Jurkat, Clone E6-1 (cell line): ENCODE data around the gene FAM167B. TPM values are rescaled to one million over a fixed set of nuclear protein-coding genes. Genes with fewer than 3 reads are reported as not detected.
A peak's percentile ranks its signal among the peaks of the same experiment; 100 is the strongest.

Experiments
- DNase-seq: peaks from one replicate; pipeline ENCODE4 v3.0.0-alpha.2; 2011; ENCODE audit warnings: low read depth, low spot score
- H3K4me3 ChIP-seq: 2 replicates; pipeline ENCODE4 v1.5.1; 2011; ENCODE audit warnings: mild to moderate bottlenecking, low read length, control low read depth, moderate library complexity
- polyA plus RNA-seq: library from polyadenylated mRNA; unstranded; fragments of >200 nt; gene quantifications from one replicate; pipeline ENCODE4 v1.2.1, GENCODE V29; 2012; ENCODE audit warnings: missing spikeins; ENCODE audit not compliant: insufficient read length, insufficient read depth

The FAM167B gene
- 1.3 TPM for polyA plus RNA-seq

GRCh38 chr1:32246888-32247273 lies at the start of gene FAM167B:
Gene FAM167B (plus strand): TSS chr1:32247222. CDS start chr1:32247422, 200 bp downstream.
- H3K4me3 ChIP-seq = peak within 1 kb of the TSS; percentile 43
- DNase-seq = no peak

GRCh38 chr1:32197837-32198236 lies 49.2 kb upstream of the FAM167B start:
- no peak for DNase-seq
- no peak overlapping the region for H3K4me3 ChIP-seq

DNA sequence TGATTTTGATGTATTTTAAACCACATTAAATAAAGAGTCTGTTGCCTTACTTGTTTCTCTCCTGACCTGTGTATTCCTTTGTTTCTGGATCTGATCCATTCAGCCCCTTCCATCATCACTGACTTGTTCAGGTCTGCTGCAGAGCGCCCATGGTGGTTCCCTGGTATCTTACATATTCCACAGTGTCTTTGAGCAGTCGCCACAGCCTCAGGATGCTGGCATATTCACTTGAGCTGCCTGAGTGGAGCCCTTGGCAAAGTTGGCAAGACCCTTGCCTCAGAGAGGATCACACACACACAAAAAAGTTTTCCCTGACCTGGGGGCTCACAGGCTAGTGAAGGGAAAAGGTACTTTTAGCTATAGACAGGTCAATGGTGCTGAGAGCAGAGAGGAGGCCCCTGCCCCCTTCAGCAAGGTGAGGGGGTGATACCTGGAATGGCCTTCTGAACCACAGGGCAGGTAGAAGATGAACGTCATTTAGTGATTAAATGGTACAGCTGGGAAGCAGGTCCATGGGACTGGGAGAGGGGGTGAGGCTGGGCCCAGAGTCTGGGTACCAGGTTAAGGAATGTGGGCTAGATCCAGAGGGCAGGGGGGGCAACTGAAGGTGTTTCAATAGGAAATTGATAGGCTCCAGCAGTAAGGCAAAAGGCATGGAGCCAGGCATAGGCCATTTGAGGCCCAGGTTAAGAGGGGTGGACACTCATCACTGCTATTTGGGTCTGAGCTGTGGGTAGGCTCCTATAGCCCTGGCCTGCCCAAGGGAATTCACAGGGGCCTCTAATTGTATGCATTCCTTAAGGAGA lies 48.6 kb upstream of the FAM167B start:
- no peak overlapping the region for H3K4me3 ChIP-seq
- DNase-seq = no peak

GRCh38 chr1:32199043-32199716 lies 47.8 kb upstream of the FAM167B start:
- no peak for DNase-seq
- H3K4me3 ChIP-seq = no peak overlapping the region

DNA sequence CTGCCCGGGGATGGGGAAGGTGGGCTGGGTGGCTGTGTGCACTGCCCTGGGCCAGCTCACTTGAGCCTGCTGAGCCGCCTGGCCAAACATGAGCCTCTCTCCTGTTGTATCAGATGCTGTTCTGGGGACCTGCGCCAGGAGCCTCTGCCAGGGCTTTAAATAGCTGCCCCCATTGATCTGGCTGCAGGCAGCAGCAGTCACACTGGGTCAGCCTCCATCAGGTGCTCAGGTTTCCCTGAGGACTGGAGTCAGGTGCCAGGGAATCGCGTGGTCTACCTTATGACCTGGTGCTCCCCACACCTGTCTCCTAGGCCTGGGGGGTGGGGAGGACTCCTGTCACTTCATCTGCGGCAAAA lies 47.3 kb upstream of the FAM167B start:
- H3K4me3 ChIP-seq = peak overlapping the region; percentile 77; the same call in 1 of the 2 replicates
- no peak for DNase-seq

DNA sequence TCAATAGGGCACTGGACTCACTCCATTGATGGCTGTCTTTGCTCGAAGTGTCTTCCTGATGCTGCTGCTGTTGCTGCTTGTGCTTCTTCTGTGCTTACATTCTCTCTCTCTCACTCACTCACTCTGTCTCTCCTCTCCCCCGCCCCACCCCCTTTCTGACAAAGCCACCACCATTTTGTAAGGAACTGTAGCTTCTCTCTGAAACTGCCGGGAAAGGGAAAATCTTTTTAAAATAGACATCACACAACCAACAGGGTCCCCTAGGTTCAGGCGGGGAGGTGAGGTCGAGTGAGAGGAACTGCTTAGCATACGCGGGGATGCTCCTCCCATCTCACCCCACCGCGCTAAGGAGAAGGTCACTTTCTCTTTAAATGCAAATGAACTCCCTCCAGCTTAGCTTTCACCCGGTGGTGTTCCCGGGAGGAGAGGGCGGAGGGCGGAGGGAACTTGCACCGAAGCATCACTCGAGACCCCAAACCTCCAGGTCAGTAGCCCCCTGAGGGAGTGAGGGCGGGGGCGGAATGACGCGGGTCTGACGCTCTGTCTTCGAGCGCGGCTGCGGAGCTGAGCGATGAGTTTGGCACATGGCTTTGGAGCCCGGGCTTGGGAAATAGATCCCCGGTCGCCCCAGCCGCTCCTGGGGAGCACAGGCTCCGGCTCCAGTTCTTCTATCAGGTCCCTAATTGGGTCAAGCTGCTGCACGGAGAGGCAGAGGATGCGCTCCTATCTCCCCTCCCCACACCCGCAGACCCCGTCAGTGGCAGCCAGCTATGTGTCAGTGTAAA lies 46.6 kb upstream of the FAM167B start, which contains the start of gene CCDC28B:
Gene CCDC28B (plus strand): TSS at position 370 of the 785 bp plus-strand sequence. CDS start 1,341 bp downstream, outside the sequence.
- DNase-seq = peak; percentile 54
- peak within 1 kb of the TSS; percentile 77 for H3K4me3 ChIP-seq

GRCh38 chr1:32201011-32201855 lies 45.8 kb upstream of the FAM167B start:
- DNase-seq = peak; percentile 80
- H3K4me3 ChIP-seq = peak overlapping the region; percentile 77

- DNase-seq = no peak
- H3K4me3 ChIP-seq = peak overlapping the region; percentile 94
Observed at GRCh38 chr1:32204943-32205361, 42.1 kb upstream of the FAM167B start.

DNA sequence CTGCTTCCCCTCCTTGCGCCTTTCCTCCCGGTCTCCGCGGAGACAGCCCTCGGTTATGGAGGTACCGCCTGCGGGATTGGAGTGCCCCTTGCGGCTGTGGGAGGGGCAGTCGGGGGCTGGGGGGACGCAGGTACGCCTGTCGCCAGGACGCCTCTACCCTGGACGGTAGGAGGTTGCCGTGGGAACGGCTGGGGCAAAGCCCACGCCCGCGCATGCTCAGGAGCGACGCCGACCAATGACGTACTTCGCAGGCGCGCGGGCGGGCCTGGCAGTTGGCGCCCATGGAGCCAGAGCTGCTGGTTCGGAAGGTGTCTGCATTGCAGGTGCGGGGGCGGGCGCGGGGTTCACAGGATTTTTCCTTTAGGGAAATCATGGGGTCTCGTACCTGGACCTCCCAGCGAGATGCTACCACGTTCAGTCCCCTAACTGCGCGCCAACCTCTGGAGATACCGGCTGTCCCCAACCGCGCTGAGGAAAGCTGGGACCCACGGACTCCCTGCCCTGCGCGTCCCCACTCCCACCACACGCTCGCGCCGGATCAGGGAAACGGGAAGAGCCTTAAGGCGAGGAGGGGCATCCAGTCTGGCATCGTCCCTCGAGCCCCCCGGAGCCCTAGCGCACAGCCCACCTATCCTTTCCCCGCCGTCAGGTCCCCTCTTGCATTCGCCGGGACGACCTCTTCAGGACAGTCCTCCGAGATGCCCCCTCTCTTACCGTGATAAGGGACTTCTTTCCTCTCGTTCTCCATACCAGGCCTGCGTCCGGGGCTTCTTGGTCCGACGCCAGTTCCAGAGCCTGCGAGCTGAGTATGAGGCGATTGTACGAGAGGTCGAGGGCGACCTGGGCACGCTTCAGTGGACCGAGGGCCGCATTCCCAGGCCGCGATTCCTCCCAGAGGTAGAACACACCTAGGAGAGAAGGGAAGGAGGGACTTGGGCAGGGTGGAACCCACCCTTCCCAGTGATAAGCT lies 41.3 kb upstream of the FAM167B start, which contains the start of gene IQCC:
Gene IQCC (plus strand): TSS at position 271 of the 970 bp plus-strand sequence. CDS start 11 bp downstream, at position 282.
- peak within 1 kb of the TSS; percentile 94 for H3K4me3 ChIP-seq
- peak; percentile 75 for DNase-seq

- no peak overlapping the region for H3K4me3 ChIP-seq
- no peak for DNase-seq
Observed at GRCh38 chr1:32208469-32208868, 38.6 kb upstream of the FAM167B start.

GRCh38 chr1:32208891-32209328 lies 38.1 kb upstream of the FAM167B start, which contains the start of gene DCDC2B:
Gene DCDC2B (plus strand): TSS chr1:32209089. CDS start chr1:32209094, 5 bp downstream.
- DNase-seq = peak; percentile 24
- H3K4me3 ChIP-seq = no peak within 1 kb of the TSS

DNA sequence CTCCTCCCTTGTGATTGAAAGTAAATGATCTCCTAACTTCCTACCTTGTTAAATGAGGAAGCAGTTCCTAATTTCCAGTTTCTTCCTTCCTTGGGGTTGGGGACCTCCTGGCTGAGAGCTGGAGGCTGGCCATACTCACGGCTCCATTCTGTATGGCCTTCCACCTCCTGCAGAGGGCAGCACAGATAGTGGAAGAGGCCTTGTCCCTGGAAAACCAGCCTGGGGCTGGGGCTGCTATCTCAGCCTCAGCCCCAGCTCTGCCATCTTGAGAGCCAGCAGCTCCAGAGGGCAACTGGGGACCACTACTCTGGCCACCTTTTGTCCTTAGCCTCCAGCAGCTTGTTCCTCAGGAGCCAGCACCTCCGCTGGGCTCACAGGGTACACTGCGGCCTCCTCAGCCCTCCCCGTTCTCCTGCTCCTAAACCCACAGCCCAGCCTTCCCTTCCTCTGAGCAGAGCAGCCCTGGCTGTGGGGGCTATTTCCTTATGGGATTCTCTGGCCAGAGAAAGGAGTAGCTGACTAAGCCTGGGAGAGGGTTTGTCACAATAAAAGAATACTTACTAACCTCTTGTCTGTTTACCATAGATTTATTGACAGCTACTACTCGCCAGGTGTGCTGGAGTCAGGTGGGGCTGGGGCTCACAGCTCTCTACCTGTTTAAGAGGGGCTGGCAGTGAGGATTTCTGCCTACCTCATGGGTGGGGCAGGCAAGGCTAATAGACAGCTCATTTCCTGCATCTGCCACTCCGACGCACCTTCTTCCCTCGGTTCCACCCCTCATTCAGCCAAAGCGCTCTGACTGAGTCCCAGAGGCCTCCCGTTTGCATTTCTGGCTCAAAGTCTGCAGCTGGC lies 31.2 kb upstream of the FAM167B start:
- no peak overlapping the region for H3K4me3 ChIP-seq
- peak; percentile 42 for DNase-seq

DNA sequence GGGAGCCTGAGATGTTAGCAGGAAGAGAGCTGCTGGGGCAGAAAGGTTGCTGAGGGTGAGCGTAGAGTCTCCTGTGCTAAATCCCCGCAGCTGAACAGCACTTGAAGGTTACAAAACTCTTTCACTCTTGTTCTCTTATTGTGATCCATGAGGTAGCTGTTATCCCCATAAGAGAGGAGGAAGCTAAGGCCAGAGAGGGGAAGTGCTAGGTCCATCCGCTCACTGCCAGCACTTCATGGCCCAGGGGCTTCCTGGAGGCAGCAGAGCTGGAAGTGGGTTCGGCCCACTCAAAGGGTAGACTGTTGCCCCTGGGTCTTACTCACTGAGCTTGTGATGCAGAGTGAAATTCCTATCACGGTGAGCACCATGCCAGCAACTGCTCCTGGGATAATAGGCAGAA lies 30.5 kb upstream of the FAM167B start:
- no peak for DNase-seq
- H3K4me3 ChIP-seq = no peak overlapping the region

DNA sequence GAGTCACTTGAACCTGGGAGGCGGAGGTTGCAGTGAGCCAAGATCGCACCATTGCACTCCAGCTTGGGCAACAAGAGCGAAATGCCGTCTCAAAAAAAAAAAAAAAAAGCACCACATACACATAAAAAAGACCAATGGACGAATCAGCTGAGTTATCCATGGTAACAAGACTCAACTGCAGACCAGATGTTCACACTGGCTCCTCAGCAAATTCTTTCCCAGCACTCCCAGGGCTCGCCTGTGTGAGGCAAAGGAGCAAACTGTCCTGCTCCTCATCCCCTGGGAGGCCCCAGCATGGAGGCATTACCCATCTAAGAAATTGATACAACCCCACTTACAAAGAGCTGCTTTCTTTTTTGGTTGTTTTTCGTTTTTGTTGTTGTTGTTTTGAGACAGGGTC lies 28.0 kb upstream of the FAM167B start:
- no peak for DNase-seq
- no peak overlapping the region for H3K4me3 ChIP-seq

DNA sequence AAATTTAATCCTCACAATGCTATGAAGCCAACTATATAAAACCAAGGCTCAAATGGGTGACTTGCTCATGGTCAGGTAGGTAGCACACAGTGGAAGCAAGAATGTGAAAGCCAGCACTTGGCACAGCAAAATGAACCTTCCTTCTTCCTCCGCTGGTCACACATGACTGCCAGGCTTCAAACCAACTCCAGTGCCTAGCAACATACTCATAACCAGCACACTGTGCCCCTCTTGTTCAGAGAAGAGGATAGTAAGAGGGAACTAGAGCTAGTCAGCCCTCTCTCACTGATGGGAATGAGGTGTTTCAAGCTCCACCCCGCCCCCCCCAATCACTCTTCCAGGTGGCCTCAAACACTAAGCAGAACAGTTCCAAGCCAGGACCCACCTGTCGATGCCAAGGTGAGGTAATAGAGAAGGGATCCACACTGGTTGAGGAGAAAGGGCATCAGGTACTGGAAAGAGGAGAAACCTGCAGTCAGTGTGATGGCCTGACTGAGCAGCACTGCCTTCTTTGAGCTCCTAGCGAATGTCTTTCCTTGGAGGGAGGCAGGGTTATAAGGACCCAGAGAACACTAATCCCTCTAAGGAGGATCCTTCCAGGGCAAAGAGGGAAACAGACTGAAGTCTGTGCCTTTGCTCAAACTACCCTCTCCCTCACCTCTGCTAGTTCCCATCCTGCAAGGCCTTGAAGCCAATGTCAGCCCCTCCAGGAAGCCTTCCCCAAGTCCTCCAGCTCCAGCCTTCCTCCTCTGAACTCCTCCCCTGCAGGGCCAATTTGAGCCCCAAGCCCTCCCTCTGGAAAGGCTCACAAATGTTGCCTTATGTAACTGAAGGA lies 26.1 kb upstream of the FAM167B start:
- DNase-seq = no peak
- H3K4me3 ChIP-seq = peak overlapping the region; percentile 99

- H3K4me3 ChIP-seq = peak overlapping the region; percentile 99
- no peak for DNase-seq
Observed at GRCh38 chr1:32221581-32221979, 25.4 kb upstream of the FAM167B start.
